Keratinocyte (primary cell): ENCODE data around the gene TRAF3IP1. TPM values are rescaled to one million over a fixed set of nuclear protein-coding genes. Genes with fewer than 3 reads are reported as not detected.

Experiments
- DNase-seq: peaks from one replicate; pipeline ENCODE4 v3.0.0-alpha.2; 2011; ENCODE audit warnings: low read depth, missing footprints, low spot score
- FAIRE-seq: peaks from 2 replicates; lab custom pipeline; 2011; peaks lifted over from hg19 to GRCh38; lab: Jason Lieb, UNC
- H2AFZ ChIP-seq: 2 replicates; pipeline ENCODE4 v1.6.0; 2012; ENCODE audit warnings: low read length, control low read depth, inconsistent platforms; ENCODE audit not compliant: control insufficient read depth
- H3K27ac ChIP-seq: 2 replicates; pipeline ENCODE4 v1.5.1; 2011; ENCODE audit warnings: low read length; ENCODE audit not compliant: control insufficient read depth, insufficient read depth
- H3K27me3 ChIP-seq: 3 replicates; pipeline ENCODE4 v1.6.0; 2011; ENCODE audit warnings: low read length; ENCODE audit not compliant: control insufficient read depth, insufficient read depth; ENCODE audit errors: extremely low read depth
- H3K36me3 ChIP-seq, 2 experiments: 2 replicates in 1 of 2; 3 replicates in 1 of 2; pipeline ENCODE4 v1.5.1; 2011; ENCODE audit warnings: low read length in 2 of 2, mild to moderate bottlenecking in 1 of 2; ENCODE audit not compliant: control insufficient read depth in 2 of 2, insufficient read depth in 2 of 2; ENCODE audit errors: extremely low read depth in 1 of 2
- H3K4me1 ChIP-seq: 3 replicates; pipeline ENCODE4 v1.5.1; 2011; ENCODE audit warnings: low read length; ENCODE audit not compliant: control insufficient read depth, insufficient read depth; ENCODE audit errors: extremely low read depth
- H3K4me2 ChIP-seq: 3 replicates; pipeline ENCODE4 v1.6.0; 2011; ENCODE audit warnings: low read depth, low read length; ENCODE audit not compliant: control insufficient read depth, insufficient read depth; ENCODE audit errors: extremely low read depth
- H3K4me3 ChIP-seq, 3 experiments: fragments of 200-600 bp in 1 of 3; sonication (generic) in 1 of 3; 2 replicates in 2 of 3; 3 replicates in 1 of 3; pipeline ENCODE4 v1.5.1; 2011 to 2016; ENCODE audit warnings: low read length in 3 of 3, mild to moderate bottlenecking in 3 of 3, control low read depth in 2 of 3, inconsistent platforms in 1 of 3, low read depth in 1 of 3, mixed read lengths in 1 of 3, mixed run types in 1 of 3, moderate library complexity in 1 of 3; ENCODE audit not compliant: control insufficient read depth in 2 of 3, insufficient read depth in 2 of 3; ENCODE audit errors: extremely low read depth in 1 of 3
- H3K79me2 ChIP-seq: 2 replicates; pipeline ENCODE4 v1.6.0; 2012; ENCODE audit warnings: low read length; ENCODE audit not compliant: control insufficient read depth, insufficient read depth
- H3K9ac ChIP-seq: 3 replicates; pipeline ENCODE4 v1.6.0; 2011; ENCODE audit warnings: low read length; ENCODE audit not compliant: control insufficient read depth, insufficient read depth; ENCODE audit errors: extremely low read depth
- H3K9me1 ChIP-seq: 3 replicates; pipeline ENCODE4 v1.6.0; 2011; ENCODE audit warnings: low read length; ENCODE audit not compliant: control insufficient read depth, insufficient read depth; ENCODE audit errors: extremely low read depth
- H3K9me3 ChIP-seq: 2 replicates; pipeline ENCODE4 v1.5.1; 2012; ENCODE audit warnings: low read depth, low read length; ENCODE audit not compliant: control insufficient read depth
- H4K20me1 ChIP-seq: 3 replicates; pipeline ENCODE4 v1.6.0; 2011; ENCODE audit warnings: low read length; ENCODE audit not compliant: control insufficient read depth, insufficient read depth; ENCODE audit errors: extremely low read depth
- EZH2 ChIP-seq: IDR thresholded peaks from one replicate; pipeline ENCODE4 v1.6.1; 2012; ENCODE audit warnings: inconsistent platforms, mild to moderate bottlenecking, low read length, moderate library complexity
- dilution Hi-C: fragments of 300-500 bp; cut with MboI; formaldehyde crosslinking; loops from one replicate; pipeline ENCODE4 v1.7.0; 2020; ENCODE audit warnings: low sequenced_read_pairs; ENCODE audit not compliant: extremely low pct_ligation_motif_present
- polyA plus RNA-seq, 5 experiments: library from polyadenylated mRNA; depleted of rRNA in 3 of 5; stranded (reverse) in 3 of 5; stranded (forward) in 1 of 5; unstranded in 1 of 5; fragments of >200 nt; gene quantifications; 1 replicate in 1 of 5; 2 replicates in 3 of 5; 3 replicates in 1 of 5; pipeline versions ENCODE4 v1.2.1 to v1.2.3, GENCODE V29; 2011 to 2012; ENCODE audit warnings: missing spikeins in 2 of 5, low read depth in 1 of 5, low replicate concordance in 1 of 5
- TF ChIP-seq, protein P1 (sequence below), 3 experiments: IDR thresholded peaks in 1 of 3; conservative IDR thresholded peaks in 1 of 3; optimal IDR thresholded peaks in 1 of 3; 2 replicates in 2 of 3; 3 replicates in 1 of 3; pipeline versions ENCODE3 to v1.5.1; 2011; ENCODE audit warnings: low read length in 3 of 3, mild to moderate bottlenecking in 3 of 3, moderate library complexity in 2 of 3, control low read depth in 1 of 3, inconsistent platforms in 1 of 3; ENCODE audit not compliant: insufficient read depth in 2 of 3; ENCODE audit errors: extremely low read depth in 1 of 3

The TRAF3IP1 gene
- polyA plus RNA-seq, 1 donor (not counting 4 experiments of a cell fraction or from before 2014, with no cell fraction given), result 7.0 TPM

DNA sequence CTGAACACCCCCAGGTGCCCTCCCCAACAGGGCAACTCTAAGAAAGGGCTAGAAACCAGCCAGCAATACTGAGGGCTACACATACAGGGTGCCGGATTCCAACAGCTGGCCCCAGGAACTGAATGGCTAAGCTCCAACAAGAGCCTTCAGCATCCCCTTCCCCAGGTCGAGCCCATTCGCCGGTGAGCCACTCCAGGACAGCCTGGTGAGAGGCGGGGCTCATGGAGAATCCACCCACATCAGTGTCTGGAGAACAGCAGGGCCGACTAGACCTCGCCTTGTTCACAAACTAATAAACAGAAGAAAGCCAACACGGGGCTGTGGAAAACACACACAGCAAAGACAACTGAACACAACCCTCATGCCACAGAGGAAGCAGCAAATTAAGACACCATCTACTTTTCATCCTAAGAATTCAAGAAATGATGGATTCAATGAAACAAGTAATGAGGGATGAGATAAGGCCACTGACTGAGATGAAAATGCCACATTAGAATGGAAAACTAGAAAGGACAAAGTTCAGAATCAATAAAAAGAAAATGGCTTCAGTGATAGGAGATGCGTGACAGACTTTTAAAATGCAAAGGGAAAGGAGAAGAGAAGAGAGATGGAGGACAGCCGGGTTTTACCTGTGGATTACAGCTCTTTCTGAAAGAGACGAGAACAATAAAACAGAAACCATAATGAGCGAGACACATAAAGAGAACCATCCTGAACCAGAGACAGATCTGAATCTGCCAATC, 40.1 kb upstream of the TRAF3IP1 start:
- Histone ChIP-seq H3K4me2 (no peak overlapping the region), H3K9me1 (no peaks in the 10 kb centered on the region), H3K36me3 (peaks cover 6 to 15% of the 10 kb centered on the region in 2 experiments), H3K4me1 (peaks cover 4% of the 10 kb centered on the region), H3K27ac (no peak overlapping the region), H4K20me1 (no peaks in the 10 kb centered on the region), H3K9ac (no peak overlapping the region), H2AFZ (no peak overlapping the region), H3K9me3 (no peaks in the 10 kb centered on the region), H3K79me2 (peaks cover 17% of the 10 kb centered on the region), H3K4me3 (no peak overlapping the region), H3K27me3 (no peaks in the 10 kb centered on the region)
- DNase-seq, result no peak
- dilution Hi-C loops, result no loop called here
- FAIRE-seq, result no peak
- TF ChIP-seq EZH2, result no peak
- TF ChIP-seq, protein P1, sequence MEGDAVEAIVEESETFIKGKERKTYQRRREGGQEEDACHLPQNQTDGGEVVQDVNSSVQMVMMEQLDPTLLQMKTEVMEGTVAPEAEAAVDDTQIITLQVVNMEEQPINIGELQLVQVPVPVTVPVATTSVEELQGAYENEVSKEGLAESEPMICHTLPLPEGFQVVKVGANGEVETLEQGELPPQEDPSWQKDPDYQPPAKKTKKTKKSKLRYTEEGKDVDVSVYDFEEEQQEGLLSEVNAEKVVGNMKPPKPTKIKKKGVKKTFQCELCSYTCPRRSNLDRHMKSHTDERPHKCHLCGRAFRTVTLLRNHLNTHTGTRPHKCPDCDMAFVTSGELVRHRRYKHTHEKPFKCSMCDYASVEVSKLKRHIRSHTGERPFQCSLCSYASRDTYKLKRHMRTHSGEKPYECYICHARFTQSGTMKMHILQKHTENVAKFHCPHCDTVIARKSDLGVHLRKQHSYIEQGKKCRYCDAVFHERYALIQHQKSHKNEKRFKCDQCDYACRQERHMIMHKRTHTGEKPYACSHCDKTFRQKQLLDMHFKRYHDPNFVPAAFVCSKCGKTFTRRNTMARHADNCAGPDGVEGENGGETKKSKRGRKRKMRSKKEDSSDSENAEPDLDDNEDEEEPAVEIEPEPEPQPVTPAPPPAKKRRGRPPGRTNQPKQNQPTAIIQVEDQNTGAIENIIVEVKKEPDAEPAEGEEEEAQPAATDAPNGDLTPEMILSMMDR (optimal IDR thresholded peaks at IDR 0.05 in 1 of 3, IDR thresholded peaks at IDR 0.05 in 1 of 3, conservative IDR thresholded peaks at IDR 0.05 in 1 of 3; ENCODE audit: extremely low read depth in 1 of 3, insufficient read depth in 2 of 3, low read length in 3 of 3), result no peak

DNA sequence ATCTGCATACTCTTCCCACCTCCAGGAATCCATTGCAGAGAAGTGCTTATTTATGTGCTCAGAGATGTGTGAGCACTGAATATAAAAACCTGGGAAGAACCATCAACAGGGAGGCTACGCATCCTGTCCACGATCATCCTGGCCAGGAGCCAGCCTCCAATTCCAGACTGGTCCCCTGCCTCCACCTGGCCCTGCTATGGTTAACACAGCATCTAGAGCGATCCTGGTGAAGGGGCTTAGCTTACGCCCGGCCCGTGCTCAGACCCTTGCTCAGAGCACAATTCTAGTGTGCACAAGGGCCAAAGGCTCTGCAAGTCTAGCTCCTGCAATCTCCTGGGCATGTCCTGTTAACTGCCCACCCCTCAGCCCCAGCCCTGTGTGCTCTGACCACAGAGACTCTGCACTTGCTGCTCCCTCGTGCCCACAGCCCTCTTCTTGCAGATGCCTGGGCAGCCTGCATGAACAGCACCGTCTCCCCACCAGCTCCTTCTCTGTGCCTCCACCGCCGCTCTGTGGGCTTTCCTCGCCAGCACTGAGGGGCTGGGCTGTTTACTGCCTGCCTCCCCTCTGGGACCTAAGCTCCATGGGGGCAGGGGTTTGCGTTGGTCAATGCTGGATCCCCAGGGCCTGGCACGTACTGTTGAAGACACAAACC, 38.4 kb upstream of the TRAF3IP1 start:
- H4K20me1 ChIP-seq, result no peaks in the 10 kb centered on the region
- no peak for FAIRE-seq
- no peak for DNase-seq
- H3K9ac ChIP-seq, result no peak overlapping the region
- H3K4me2 ChIP-seq, result no peak overlapping the region
- no peaks in the 10 kb centered on the region for H3K9me1 ChIP-seq
- H3K36me3 ChIP-seq, result peaks cover 0 to 5% of the 10 kb centered on the region in 2 experiments
- H3K27me3 ChIP-seq, result no peaks in the 10 kb centered on the region
- no peaks in the 10 kb centered on the region for H3K9me3 ChIP-seq
- H3K27ac ChIP-seq, result no peak overlapping the region
- H3K4me3 ChIP-seq, result no peak overlapping the region
- TF ChIP-seq, protein P1 (optimal IDR thresholded peaks at IDR 0.05 in 1 of 3, IDR thresholded peaks at IDR 0.05 in 1 of 3, conservative IDR thresholded peaks at IDR 0.05 in 1 of 3; ENCODE audit: extremely low read depth in 1 of 3, insufficient read depth in 2 of 3, low read length in 3 of 3), result no peak
- TF ChIP-seq EZH2, result no peak
- H3K4me1 ChIP-seq, result peaks cover 21% of the 10 kb centered on the region
- peaks cover 19% of the 10 kb centered on the region for H3K79me2 ChIP-seq
- H2AFZ ChIP-seq, result no peak overlapping the region
- dilution Hi-C loops, result no loop called here
